GM12873 (cell line): ENCODE measurements around the gene PHF2.

Source experiments
- CTCF ChIP-seq: IDR thresholded peaks from 2 replicates; pipeline ENCODE4 v1.5.1; 2012; ENCODE audit warnings: low read depth, mild to moderate bottlenecking, moderate library complexity, low read length, control low read depth; ENCODE audit not compliant: insufficient read depth; ENCODE audit errors: missing control alignments

The PHF2 gene

GRCh38 chr9:93651521-93651950 lies 75.2 kb downstream of the PHF2 start:
- no peak for TF ChIP-seq CTCF

GRCh38 chr9:93652604-93653592 lies 76.5 kb downstream of the PHF2 start:
- no peak for TF ChIP-seq CTCF

- TF ChIP-seq CTCF = no peak
Measured at GRCh38 chr9:93653760-93654159, 77.4 kb downstream of the PHF2 start.

- no peak for TF ChIP-seq CTCF
Measured at GRCh38 chr9:93654351-93654961, 78.1 kb downstream of the PHF2 start.

- TF ChIP-seq CTCF = no peak
Measured at GRCh38 chr9:93655621-93656425, 79.4 kb downstream of the PHF2 start.

- no peak for TF ChIP-seq CTCF
Measured at GRCh38 chr9:93656426-93657239, 80.2 kb downstream of the PHF2 start.
